HG03565 (cell line): Measurements from ENCODE around the gene GNPTG.

Source experiments
- ATAC-seq: cut with Tn5 transposase; IDR thresholded peaks from one replicate; pipeline ENCODE4 v1.9.1; 2021; ENCODE audit warnings: mild to moderate bottlenecking, moderate library complexity; ENCODE audit not compliant: unreplicated experiment

The GNPTG gene

GRCh38 chr16:1367486-1368174, 15.9 kb downstream of the GNPTG start:
- no peak for ATAC-seq

GRCh38 chr16:1371054-1371978, 19.6 kb downstream of the GNPTG start:
- ATAC-seq = no peak

GRCh38 chr16:1372292-1372950, 20.7 kb downstream of the GNPTG start:
- no peak for ATAC-seq

- no peak for ATAC-seq
Measured at GRCh38 chr16:1374418-1375297, 22.9 kb downstream of the GNPTG start.

- no peak for ATAC-seq
Measured at GRCh38 chr16:1375298-1375640, 23.5 kb downstream of the GNPTG start.

GRCh38 chr16:1375741-1376410, 24.1 kb downstream of the GNPTG start:
- no peak for ATAC-seq

- no peak for ATAC-seq
Measured at GRCh38 chr16:1377406-1378010, 25.8 kb downstream of the GNPTG start.

- ATAC-seq = no peak
Measured at GRCh38 chr16:1378087-1378803, 26.5 kb downstream of the GNPTG start.

GRCh38 chr16:1378804-1379303, 27.1 kb downstream of the GNPTG start:
- no peak for ATAC-seq

GRCh38 chr16:1379304-1380076, 27.8 kb downstream of the GNPTG start:
- no peak for ATAC-seq

GRCh38 chr16:1380195-1380594, 28.5 kb downstream of the GNPTG start:
- no peak for ATAC-seq

GRCh38 chr16:1381612-1382406, 30.1 kb downstream of the GNPTG start:
- ATAC-seq = no peak

- no peak for ATAC-seq
Measured at GRCh38 chr16:1383556-1383955, 31.8 kb downstream of the GNPTG start.

- no peak for ATAC-seq
Measured at GRCh38 chr16:1385232-1385631, 33.5 kb downstream of the GNPTG start.

- no peak for ATAC-seq
Measured at GRCh38 chr16:1387331-1387730, 35.6 kb downstream of the GNPTG start.

- ATAC-seq = no peak
Measured at GRCh38 chr16:1389762-1390161, 38.0 kb downstream of the GNPTG start.

GRCh38 chr16:1390239-1390779, 38.6 kb downstream of the GNPTG start:
- ATAC-seq = no peak
